ENCODE data around the gene ZBTB7C. TPM values are rescaled to one million over a fixed set of nuclear protein-coding genes. Genes with fewer than 3 reads are reported as not detected.
A peak's percentile ranks its signal among the peaks of the same experiment; 100 is the strongest.

ZBTB7C gene
- total RNA-seq, 1 experiment from 2014 or later = 0.33 TPM

DNA sequence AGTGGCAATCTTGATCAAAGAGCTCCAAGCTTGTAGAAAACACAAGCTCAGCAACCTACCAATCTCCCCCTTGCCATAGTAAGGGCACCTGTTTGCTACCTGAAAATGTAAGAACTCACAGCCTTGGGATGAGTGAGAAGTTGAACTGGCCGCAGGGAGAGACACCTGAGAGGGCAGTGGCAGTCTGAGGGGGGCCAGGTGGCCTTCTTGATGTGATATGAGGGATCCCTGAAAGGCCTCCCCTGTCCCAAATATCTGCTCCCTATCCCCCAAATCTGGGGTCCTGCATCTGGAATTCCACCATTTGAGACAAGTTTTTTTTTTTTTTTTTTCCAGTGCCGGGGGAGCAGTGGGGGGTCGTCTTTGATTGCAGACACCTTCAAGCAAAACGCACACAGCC lies 248.6 kb downstream of the ZBTB7C start:
- TF ChIP-seq, protein P1, sequence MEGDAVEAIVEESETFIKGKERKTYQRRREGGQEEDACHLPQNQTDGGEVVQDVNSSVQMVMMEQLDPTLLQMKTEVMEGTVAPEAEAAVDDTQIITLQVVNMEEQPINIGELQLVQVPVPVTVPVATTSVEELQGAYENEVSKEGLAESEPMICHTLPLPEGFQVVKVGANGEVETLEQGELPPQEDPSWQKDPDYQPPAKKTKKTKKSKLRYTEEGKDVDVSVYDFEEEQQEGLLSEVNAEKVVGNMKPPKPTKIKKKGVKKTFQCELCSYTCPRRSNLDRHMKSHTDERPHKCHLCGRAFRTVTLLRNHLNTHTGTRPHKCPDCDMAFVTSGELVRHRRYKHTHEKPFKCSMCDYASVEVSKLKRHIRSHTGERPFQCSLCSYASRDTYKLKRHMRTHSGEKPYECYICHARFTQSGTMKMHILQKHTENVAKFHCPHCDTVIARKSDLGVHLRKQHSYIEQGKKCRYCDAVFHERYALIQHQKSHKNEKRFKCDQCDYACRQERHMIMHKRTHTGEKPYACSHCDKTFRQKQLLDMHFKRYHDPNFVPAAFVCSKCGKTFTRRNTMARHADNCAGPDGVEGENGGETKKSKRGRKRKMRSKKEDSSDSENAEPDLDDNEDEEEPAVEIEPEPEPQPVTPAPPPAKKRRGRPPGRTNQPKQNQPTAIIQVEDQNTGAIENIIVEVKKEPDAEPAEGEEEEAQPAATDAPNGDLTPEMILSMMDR (conservative IDR thresholded peaks at IDR 0.05) = no peak
- H3K23ac ChIP-seq (ENCODE audit: insufficient read length, low read depth, low read length) = no peak overlapping the region
- H3K14ac ChIP-seq (ENCODE audit: insufficient read depth, low read length) = no peak overlapping the region
- peaks cover 18% of the 10 kb centered on the region; the same call in 1 of the 2 replicates for H3K27me3 ChIP-seq (ENCODE audit: insufficient read depth, low read length)
- H3K9ac ChIP-seq (ENCODE audit: extremely low read depth, insufficient read length, low read length) = no peak overlapping the region
- Mint-ChIP-seq H3K27ac (no peak overlapping the region), H3K9me3 (no peaks in the 10 kb centered on the region), H3K4me1 (peaks cover 21 to 25% of the 10 kb centered on the region in 2 experiments), H3K4me3 (peak overlapping the region; percentile 65 to 81; a peak in 3 of 5 replicates), H3K27me3 (ENCODE audit: low read depth) (peaks cover 75% of the 10 kb centered on the region), H3K36me3 (ENCODE audit: insufficient read depth in 1 of 3, low read depth in 3 of 3) (no peaks in the 10 kb centered on the region)
- no peak overlapping the region for H4K8ac ChIP-seq (replicated peaks; ENCODE audit: insufficient read length, low read depth, low read length)
- no peak overlapping the region for H3K27ac ChIP-seq (ENCODE audit: insufficient read length, low read depth, low read length)
- no peak overlapping the region for H3T11ph ChIP-seq (ENCODE audit: low read length)
- H3K18ac ChIP-seq (ENCODE audit: insufficient read length, low read depth, low read length) = no peak overlapping the region
- H2BK120ac ChIP-seq (ENCODE audit: low read depth, low read length, poor library complexity, severe bottlenecking) = no peak overlapping the region
- H2BK5ac ChIP-seq (ENCODE audit: insufficient read length, low read length) = no peak overlapping the region
- H2AFZ ChIP-seq (ENCODE audit: low read length) = no peak overlapping the region
- H3K4me2 ChIP-seq (ENCODE audit: insufficient read depth, insufficient read length, low read length) = peak overlapping the region; percentile 68
- no peak overlapping the region for H2BK20ac ChIP-seq (ENCODE audit: low read depth, low read length, poor library complexity, severe bottlenecking)
- no peaks in the 10 kb centered on the region for H3K79me2 ChIP-seq (ENCODE audit: insufficient read depth, low read length)
- H2AK5ac ChIP-seq (ENCODE audit: insufficient read length, low read length) = no peak overlapping the region
- peaks cover 7% of the 10 kb centered on the region; the same call in 1 of the 2 replicates for H3K4me1 ChIP-seq (ENCODE audit: insufficient read depth, low read length)
- no peak overlapping the region for H3K4ac ChIP-seq (ENCODE audit: low read depth, low read length)
- H4K20me1 ChIP-seq (ENCODE audit: control insufficient read depth, insufficient read depth, insufficient read length) = no peaks in the 10 kb centered on the region
- H3K79me1 ChIP-seq (ENCODE audit: insufficient read depth, low read depth, low read length, poor library complexity, severe bottlenecking) = no peaks in the 10 kb centered on the region
- no CpG with 5 or more reads among the region's 4 CpGs for WGBS (ENCODE audit: extremely low coverage, insufficient read length, low lambda C conversion rate)
- no peak overlapping the region for H2BK12ac ChIP-seq (ENCODE audit: insufficient read length, low read depth, low read length)
- no peak overlapping the region for H3K56ac ChIP-seq (ENCODE audit: insufficient read length, low read depth, low read length)
- no peak overlapping the region for H4K91ac ChIP-seq (ENCODE audit: insufficient read length, low read depth, low read length)
- peaks cover 9% of the 10 kb centered on the region for H3K23me2 ChIP-seq (ENCODE audit: insufficient read length, low read depth, low read length, poor library complexity, severe bottlenecking)
- no peak overlapping the region for H2BK15ac ChIP-seq (ENCODE audit: low read depth, low read length)
- no peak overlapping the region for H4K5ac ChIP-seq (ENCODE audit: insufficient read length, low read depth, low read length)
- no peaks in the 10 kb centered on the region for H3K9me3 ChIP-seq (ENCODE audit: control insufficient read depth, low read depth, low read length)
- no peak for DNase-seq

Data from H9 (cell line).